Measurements from ENCODE around the gene SLITRK1. TPM values are rescaled to one million over a fixed set of nuclear protein-coding genes. Genes with fewer than 3 reads are reported as not detected.

SLITRK1 gene
- total RNA-seq, 1 experiment from 2014 or later = 1.9 TPM

DNA sequence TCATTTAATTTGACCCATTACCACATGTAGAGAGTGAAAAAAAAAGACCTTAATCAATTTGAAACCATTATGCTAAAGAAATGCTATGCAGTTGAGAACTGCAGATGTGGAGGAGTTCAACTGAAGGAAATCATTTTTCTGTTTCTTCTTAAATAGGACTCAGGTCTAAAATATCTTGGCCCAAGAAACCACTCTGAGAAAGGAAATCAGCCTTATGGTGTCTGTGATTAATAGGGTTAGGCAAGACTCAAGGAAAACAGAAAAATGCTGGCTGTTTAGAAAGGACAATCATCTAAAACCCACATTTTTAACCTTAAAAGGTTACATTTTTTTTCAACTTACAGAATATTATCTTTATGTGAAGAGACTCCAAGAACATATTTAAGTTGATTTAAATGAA, 1.9 kb upstream of the SLITRK1 start:
- no peak for ATAC-seq
- Mint-ChIP-seq H3K27me3 (ENCODE audit: low read depth) (peaks cover 55% of the 10 kb centered on the region), H3K9me3 (no peaks in the 10 kb centered on the region), H3K4me3 (peak overlapping the region; percentile 82), H3K27ac (no peak overlapping the region), H3K36me3 (no peaks in the 10 kb centered on the region), H3K4me1 (peaks cover 47% of the 10 kb centered on the region)
- ChIA-PET CTCF (interaction anchor here (1.0 kb wide), 1 partner anchor 70 kb away, joined by 3 read pairs; no protein-coding TSS in a partner anchor), POLR2A (no interaction called here)
- TF ChIP-seq, protein P1, sequence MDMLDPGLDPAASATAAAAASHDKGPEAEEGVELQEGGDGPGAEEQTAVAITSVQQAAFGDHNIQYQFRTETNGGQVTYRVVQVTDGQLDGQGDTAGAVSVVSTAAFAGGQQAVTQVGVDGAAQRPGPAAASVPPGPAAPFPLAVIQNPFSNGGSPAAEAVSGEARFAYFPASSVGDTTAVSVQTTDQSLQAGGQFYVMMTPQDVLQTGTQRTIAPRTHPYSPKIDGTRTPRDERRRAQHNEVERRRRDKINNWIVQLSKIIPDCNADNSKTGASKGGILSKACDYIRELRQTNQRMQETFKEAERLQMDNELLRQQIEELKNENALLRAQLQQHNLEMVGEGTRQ (CRISPR knock-in tag; IDR thresholded peaks at IDR 0.05) = no peak
- TF ChIP-seq OVOL2 (CRISPR knock-in tag; IDR thresholded peaks at IDR 0.05; ENCODE audit: borderline replicate concordance) = no peak
- TF ChIP-seq, protein P2, sequence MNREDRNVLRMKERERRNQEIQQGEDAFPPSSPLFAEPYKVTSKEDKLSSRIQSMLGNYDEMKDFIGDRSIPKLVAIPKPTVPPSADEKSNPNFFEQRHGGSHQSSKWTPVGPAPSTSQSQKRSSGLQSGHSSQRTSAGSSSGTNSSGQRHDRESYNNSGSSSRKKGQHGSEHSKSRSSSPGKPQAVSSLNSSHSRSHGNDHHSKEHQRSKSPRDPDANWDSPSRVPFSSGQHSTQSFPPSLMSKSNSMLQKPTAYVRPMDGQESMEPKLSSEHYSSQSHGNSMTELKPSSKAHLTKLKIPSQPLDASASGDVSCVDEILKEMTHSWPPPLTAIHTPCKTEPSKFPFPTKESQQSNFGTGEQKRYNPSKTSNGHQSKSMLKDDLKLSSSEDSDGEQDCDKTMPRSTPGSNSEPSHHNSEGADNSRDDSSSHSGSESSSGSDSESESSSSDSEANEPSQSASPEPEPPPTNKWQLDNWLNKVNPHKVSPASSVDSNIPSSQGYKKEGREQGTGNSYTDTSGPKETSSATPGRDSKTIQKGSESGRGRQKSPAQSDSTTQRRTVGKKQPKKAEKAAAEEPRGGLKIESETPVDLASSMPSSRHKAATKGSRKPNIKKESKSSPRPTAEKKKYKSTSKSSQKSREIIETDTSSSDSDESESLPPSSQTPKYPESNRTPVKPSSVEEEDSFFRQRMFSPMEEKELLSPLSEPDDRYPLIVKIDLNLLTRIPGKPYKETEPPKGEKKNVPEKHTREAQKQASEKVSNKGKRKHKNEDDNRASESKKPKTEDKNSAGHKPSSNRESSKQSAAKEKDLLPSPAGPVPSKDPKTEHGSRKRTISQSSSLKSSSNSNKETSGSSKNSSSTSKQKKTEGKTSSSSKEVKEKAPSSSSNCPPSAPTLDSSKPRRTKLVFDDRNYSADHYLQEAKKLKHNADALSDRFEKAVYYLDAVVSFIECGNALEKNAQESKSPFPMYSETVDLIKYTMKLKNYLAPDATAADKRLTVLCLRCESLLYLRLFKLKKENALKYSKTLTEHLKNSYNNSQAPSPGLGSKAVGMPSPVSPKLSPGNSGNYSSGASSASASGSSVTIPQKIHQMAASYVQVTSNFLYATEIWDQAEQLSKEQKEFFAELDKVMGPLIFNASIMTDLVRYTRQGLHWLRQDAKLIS (CRISPR knock-in tag; IDR thresholded peaks at IDR 0.05; ENCODE audit: borderline replicate concordance) = no peak
- no peak for TF ChIP-seq SMAD4 (CRISPR knock-in tag; IDR thresholded peaks at IDR 0.05)
- TF ChIP-seq, protein P3, sequence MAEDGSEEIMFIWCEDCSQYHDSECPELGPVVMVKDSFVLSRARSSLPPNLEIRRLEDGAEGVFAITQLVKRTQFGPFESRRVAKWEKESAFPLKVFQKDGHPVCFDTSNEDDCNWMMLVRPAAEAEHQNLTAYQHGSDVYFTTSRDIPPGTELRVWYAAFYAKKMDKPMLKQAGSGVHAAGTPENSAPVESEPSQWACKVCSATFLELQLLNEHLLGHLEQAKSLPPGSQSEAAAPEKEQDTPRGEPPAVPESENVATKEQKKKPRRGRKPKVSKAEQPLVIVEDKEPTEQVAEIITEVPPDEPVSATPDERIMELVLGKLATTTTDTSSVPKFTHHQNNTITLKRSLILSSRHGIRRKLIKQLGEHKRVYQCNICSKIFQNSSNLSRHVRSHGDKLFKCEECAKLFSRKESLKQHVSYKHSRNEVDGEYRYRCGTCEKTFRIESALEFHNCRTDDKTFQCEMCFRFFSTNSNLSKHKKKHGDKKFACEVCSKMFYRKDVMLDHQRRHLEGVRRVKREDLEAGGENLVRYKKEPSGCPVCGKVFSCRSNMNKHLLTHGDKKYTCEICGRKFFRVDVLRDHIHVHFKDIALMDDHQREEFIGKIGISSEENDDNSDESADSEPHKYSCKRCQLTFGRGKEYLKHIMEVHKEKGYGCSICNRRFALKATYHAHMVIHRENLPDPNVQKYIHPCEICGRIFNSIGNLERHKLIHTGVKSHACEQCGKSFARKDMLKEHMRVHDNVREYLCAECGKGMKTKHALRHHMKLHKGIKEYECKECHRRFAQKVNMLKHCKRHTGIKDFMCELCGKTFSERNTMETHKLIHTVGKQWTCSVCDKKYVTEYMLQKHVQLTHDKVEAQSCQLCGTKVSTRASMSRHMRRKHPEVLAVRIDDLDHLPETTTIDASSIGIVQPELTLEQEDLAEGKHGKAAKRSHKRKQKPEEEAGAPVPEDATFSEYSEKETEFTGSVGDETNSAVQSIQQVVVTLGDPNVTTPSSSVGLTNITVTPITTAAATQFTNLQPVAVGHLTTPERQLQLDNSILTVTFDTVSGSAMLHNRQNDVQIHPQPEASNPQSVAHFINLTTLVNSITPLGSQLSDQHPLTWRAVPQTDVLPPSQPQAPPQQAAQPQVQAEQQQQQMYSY (CRISPR knock-in tag; IDR thresholded peaks at IDR 0.05) = no peak
- TF ChIP-seq, protein P4, sequence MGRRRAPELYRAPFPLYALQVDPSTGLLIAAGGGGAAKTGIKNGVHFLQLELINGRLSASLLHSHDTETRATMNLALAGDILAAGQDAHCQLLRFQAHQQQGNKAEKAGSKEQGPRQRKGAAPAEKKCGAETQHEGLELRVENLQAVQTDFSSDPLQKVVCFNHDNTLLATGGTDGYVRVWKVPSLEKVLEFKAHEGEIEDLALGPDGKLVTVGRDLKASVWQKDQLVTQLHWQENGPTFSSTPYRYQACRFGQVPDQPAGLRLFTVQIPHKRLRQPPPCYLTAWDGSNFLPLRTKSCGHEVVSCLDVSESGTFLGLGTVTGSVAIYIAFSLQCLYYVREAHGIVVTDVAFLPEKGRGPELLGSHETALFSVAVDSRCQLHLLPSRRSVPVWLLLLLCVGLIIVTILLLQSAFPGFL (CRISPR knock-in tag; IDR thresholded peaks at IDR 0.05; ENCODE audit: borderline replicate concordance) = no peak
- no peak for TF ChIP-seq ETV6 (CRISPR knock-in tag; IDR thresholded peaks at IDR 0.05)
- TF ChIP-seq ZNF317 (CRISPR knock-in tag; IDR thresholded peaks at IDR 0.05; ENCODE audit: borderline replicate concordance, low read depth) = no peak
- TF ChIP-seq, protein P5, sequence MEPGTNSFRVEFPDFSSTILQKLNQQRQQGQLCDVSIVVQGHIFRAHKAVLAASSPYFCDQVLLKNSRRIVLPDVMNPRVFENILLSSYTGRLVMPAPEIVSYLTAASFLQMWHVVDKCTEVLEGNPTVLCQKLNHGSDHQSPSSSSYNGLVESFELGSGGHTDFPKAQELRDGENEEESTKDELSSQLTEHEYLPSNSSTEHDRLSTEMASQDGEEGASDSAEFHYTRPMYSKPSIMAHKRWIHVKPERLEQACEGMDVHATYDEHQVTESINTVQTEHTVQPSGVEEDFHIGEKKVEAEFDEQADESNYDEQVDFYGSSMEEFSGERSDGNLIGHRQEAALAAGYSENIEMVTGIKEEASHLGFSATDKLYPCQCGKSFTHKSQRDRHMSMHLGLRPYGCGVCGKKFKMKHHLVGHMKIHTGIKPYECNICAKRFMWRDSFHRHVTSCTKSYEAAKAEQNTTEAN (CRISPR knock-in tag; IDR thresholded peaks at IDR 0.05) = no peak
- no peak for TF ChIP-seq HMGA2 (CRISPR knock-in tag; IDR thresholded peaks at IDR 0.05)
- TF ChIP-seq ELF4 (CRISPR knock-in tag; IDR thresholded peaks at IDR 0.05; ENCODE audit: low read depth) = no peak
- TF ChIP-seq CBFB (CRISPR knock-in tag; IDR thresholded peaks at IDR 0.05; ENCODE audit: low read depth) = no peak
- DNase-seq (ENCODE audit: low spot score) = no peak

DNA sequence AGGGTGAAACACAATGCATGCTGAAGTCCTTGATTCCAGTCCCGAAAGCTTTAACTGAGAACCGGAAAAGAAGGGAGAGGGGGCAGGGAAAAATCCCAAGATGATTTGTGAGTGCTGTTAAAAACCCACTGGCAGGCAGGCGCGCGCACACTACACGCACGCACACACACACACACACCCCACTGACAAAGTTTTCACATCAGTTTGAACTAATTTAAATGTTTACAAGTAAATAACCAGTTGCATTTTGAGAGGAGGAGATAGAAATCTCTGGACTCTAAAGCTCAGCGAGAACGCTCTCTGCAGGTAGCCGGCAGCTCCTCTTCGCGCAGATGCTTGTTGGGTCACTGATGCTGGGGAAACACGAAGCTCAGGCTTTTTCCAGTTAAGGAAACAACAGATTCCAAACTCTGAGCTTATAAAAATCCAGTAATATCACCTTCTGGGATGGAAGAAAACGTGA, 818 bp upstream of the SLITRK1 start:
- Mint-ChIP-seq H3K27me3 (ENCODE audit: low read depth) (peaks cover 65% of the 10 kb centered on the region), H3K4me3 (peak overlapping the region; percentile 82), H3K27ac (no peak overlapping the region), H3K36me3 (no peaks in the 10 kb centered on the region), H3K4me1 (peaks cover 58% of the 10 kb centered on the region), H3K9me3 (no peaks in the 10 kb centered on the region)
- ChIA-PET POLR2A (interaction anchor here (0.7 kb wide), 1 partner anchor 460 kb away, joined by 3 read pairs; no protein-coding TSS in a partner anchor), CTCF (interaction anchor here (1.0 kb wide), 1 partner anchor 69 kb away, joined by 3 read pairs; no protein-coding TSS in a partner anchor)
- ATAC-seq (no peak), DNase-seq (ENCODE audit: low spot score) (no peak)
- 0 out of 2 replicates have a peak, but pooled peaks have one; percentile 50 for TF ChIP-seq ETV6 (CRISPR knock-in tag; IDR thresholded peaks at IDR 0.05)
- TF ChIP-seq, protein P6, sequence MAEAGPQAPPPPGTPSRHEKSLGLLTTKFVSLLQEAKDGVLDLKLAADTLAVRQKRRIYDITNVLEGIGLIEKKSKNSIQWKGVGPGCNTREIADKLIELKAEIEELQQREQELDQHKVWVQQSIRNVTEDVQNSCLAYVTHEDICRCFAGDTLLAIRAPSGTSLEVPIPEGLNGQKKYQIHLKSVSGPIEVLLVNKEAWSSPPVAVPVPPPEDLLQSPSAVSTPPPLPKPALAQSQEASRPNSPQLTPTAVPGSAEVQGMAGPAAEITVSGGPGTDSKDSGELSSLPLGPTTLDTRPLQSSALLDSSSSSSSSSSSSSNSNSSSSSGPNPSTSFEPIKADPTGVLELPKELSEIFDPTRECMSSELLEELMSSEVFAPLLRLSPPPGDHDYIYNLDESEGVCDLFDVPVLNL (CRISPR knock-in tag; IDR thresholded peaks at IDR 0.05; ENCODE audit: borderline replicate concordance, low read depth) = no peak

Measured in WTC11 (cell line).